B cell (primary cell): Measurements from ENCODE around the gene AMZ1.

Experiments used
- CTCF ChIP-seq: fragments of 200-600 bp; IDR thresholded peaks from one replicate; pipeline ENCODE4 v1.8.0; 2022; ENCODE audit warnings: antibody characterized with exemption, mild to moderate bottlenecking
- EZH2 ChIP-seq: IDR thresholded peaks from 2 replicates; pipeline ENCODE4 v1.6.1; 2012; ENCODE audit warnings: borderline replicate concordance, low read depth, mild to moderate bottlenecking, moderate library complexity, low read length; ENCODE audit not compliant: insufficient read depth, poor library complexity, severe bottlenecking

- TF ChIP-seq CTCF, result no peak
- no peak for TF ChIP-seq EZH2
Observed at GRCh38 chr7:2700141-2700850, 12.3 kb downstream of the AMZ1 start.
